Superior temporal gyrus (tissue), 1 donor: Measurements from ENCODE around the gene SH3PXD2B.
"Not testable (repeated sequence)": the region's sequence is repeated elsewhere in the genome, so short reads cannot be mapped to it uniquely, and the experiment has no call there.

Source experiments
- DNase-seq: peaks from one replicate; pipeline ENCODE4 v3.0.0-alpha.2; 2016; ENCODE audit errors: extremely low spot score

SH3PXD2B gene

DNA sequence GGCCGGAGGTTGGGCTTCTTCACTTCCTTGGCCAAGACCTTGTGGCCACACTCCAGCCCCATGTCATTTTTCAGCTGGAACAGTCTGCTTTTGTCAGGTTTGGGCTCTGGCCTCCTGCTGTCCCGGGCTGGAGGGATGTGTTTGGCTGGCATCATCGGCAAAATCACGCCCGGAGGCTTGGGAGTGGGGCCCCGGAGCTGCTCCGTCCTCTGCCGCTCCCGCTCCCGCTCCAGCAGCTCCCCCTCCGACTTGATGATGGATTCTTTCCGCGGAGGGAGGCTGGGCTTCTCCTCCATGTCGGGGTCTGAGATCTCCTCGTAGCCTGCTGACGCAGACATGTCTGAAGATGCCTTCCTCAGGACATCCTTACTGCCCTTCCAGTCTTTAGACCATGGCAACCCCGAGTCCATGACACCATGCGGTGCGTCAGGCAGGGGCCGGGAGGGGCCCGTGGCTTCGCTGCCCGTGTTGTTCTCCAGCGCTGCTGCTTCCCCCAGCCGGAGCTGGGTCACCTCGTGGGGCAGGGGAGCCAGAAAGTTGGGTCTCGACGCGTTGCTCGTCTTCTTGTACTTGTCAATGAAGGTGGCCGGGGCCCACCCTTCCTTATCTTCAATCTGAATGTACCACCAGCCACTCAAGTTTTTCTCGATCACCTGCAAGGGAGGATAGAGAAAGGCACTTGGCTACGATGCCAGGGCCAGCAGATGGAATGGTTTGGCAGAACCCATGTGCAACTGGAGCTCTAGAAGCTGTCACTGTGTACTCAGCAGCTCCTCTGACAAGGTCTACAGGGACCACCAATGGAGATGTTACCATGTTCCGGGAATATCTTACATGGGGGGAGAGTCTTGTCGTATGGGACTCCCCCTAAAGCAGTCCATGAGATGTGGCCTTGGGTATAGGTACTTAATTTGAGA lies 114.8 kb downstream of the SH3PXD2B start:
- DNase-seq = no peak

- no peak for DNase-seq
Observed at GRCh38 chr5:172336676-172337285, 117.5 kb downstream of the SH3PXD2B start.

DNA sequence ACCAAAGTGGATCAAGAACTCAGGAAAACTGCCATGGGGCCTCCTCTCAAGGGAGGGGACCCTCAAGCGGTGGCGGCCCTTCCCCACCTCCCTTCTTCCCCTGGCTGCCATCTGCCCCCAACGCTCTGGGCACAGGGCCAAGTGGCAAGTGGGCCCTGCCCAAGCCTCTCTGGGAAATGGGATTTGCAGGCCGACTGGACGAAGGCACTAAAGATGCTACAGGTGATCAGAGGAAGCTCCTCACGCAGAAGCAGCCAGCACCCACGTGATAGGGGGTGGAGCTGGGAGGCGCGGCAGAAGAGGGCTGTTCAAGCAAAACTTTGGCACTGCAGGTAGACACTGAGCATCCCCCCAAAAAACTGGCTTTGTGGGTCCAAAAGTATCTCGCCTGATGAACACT lies 118.1 kb downstream of the SH3PXD2B start:
- DNase-seq = no peak

DNA sequence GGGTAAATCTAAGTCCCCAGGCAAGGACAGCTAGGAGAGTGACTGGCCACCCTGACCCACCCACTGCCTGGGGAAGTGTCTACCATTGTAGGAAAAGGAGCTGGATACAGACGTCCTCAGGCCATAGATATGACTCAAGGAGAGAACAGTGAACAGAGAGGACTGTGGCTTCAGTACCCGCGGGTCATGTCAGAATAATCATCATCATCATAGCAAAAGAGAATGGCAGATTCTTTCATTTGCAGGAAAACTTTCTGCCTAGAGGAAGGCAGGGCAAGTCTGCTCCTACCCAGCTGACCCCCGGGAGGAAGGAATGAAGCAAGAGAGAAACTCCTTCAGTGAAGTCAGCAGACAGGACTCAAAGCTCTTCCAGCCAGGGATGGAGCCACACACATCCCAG lies 118.6 kb downstream of the SH3PXD2B start:
- no peak for DNase-seq

DNA sequence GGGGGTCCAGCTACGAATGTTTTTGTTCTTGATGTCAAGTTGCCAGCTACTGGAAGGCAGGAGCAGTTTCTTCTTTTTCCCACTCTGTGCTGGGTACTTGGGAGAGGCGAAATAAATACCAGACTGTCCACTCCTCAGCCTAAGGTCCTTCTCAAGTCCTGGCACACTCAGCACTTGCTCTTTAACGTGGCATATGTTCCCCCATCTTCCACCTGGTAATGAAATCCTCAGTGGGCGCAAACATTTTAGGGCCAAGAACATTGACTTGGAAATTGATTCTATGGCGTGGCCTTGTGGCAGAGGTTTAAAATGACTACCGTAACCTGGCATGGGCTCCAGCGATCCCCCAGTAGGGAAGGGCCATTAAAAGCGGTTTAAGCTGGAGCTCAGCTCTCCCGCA lies 119.7 kb downstream of the SH3PXD2B start:
- DNase-seq = no peak

- no peak for DNase-seq
Observed at GRCh38 chr5:172334196-172334595, 120.1 kb downstream of the SH3PXD2B start.

DNA sequence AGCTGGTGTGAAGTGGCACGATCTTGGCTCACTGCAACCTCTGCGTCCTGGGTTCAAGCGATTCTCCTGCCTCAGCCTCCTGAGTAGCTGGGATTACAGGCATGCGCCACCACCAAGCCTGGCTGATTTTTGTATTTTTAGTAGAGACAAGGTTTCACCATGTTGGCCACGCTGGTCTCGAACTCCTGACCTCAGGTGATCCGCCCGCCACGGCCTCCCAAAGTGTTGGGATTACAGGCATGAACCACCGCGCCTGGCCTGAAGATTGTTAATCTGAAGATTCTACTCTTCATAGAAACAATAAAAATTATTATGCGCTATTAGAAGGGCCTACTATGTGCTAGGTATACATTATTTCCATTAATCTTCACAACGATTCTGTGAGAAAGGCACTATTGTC lies 127.4 kb downstream of the SH3PXD2B start:
- DNase-seq = not testable (repeated sequence)

GRCh38 chr5:172325452-172325851 lies 128.9 kb downstream of the SH3PXD2B start:
- DNase-seq = no peak

DNA sequence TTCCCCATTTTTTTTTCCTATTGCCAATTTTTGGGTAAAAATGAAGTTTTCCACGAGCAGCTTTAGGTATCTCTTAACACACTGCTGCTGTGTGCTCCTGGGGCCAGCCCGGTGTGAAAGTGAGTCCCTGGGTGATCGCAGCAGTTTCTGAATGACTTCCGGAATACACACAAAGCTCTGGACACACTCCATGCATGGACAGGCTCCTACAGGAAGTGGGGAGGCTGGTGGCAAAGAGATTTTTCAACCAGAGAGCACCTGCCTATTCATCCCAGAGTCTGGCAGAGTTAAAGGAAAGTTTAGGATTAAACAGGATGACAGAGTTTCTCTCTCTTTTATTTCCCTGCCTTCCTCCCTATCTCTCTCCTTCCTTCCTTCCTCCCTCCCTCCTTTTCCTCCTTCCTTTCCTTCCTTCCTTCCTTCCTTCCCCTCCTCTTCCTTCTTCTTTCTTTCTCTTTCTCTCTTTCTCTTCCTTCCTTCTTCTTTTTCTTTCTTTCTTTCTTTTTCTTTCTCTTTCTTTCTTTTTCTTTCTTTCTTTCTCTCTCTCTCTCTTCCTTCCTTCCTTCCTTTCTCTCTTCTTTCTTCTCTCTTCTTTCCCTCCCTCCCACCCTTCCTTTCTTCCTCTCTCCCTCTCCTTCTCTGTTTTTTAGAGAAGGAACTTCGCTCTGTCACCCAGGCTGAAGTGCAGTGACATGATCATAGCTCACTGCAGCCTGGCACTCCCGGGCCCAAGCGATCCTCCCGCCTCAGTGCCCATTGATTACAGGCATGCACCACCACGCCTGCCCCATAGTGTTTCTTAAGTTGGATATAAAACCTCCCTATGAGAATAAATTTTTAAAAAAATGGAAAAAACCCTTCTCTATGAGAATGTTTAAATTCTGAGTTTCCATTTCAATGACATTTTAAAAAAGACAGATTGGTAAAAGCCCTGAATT lies 132.0 kb downstream of the SH3PXD2B start:
- no peak for DNase-seq

DNA sequence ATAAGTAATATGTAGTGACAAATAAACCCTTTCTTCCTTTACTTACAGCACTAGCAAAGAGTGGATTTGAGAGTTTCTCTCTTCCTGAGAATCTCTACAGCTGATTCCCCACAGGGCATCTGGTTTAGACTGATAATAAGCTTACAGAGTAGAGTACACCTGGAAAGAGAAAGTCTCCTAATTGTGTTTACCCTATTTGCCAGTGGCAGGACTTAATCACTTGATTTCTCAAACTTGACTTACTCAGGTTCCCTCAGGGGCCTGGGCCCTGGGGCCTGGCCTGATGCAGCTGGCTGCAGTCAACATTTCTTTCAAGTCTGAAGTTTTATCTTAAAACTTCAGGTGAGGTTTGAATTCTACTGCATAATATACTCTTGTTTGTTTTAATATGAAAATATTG lies 132.7 kb downstream of the SH3PXD2B start:
- DNase-seq = no peak

- DNase-seq = no peak
Observed at GRCh38 chr5:172319708-172320441, 134.4 kb downstream of the SH3PXD2B start.

DNA sequence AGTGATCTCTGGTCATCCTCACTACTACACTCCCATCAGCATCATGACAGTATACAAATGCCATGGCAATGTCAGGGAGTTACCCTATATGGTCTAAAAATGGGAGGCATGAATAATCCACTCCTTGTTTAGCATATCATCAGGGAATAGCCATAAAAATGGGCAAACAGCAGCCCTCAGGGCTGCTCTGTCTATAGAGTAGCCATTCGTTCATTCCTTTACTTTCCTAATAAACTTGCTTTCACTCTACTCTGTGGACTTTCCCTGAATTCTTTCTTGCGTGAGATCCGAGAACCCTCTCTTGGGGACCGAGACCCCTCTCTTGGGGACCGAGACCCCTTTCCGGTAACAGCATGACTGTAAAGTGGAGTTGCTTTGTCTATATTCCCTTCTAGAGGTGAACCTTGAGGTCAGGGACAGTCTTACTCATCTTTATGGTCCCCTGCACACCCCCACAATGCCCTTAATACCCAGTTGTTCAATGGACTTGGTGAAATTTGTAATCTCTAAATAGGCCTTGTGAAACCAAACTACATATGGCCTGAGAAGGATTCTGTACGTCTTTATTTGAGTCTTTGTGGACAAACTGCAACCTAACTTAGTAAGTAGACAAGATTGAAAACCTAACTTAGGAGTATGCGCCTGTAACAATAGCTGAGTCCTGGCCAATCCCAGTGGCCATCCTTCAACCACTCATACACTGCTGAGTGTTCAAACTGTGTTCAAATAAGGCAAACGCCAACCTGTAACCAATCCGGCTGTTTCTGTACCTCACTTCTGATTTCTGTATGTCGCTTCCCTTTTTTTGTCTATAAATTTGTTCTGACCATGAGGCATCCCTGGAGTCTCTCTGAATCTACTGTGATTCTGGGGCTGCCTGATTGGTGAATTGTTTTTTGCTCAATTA lies 138.5 kb downstream of the SH3PXD2B start:
- no peak for DNase-seq

- no peak for DNase-seq
Observed at GRCh38 chr5:172313915-172314314, 140.4 kb downstream of the SH3PXD2B start.

DNA sequence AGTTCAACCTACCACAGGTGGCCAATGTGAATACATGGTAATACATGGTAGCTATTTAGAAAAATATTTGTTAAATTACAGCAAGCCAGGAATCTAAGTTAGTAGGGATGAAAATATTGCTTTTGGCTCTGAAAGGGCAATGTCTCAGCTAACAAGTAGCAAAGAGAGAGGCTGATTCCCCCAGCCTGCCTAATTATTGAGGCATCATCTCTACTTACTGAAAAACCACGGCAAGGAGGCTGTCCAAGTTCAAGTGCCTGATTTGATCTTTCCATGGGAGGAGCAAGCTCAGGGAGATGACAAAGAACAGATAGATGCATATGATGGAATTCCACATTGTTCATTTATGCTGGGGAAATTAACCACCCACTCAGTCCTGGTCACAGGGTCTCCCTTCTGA lies 142.0 kb downstream of the SH3PXD2B start:
- DNase-seq = no peak

DNA sequence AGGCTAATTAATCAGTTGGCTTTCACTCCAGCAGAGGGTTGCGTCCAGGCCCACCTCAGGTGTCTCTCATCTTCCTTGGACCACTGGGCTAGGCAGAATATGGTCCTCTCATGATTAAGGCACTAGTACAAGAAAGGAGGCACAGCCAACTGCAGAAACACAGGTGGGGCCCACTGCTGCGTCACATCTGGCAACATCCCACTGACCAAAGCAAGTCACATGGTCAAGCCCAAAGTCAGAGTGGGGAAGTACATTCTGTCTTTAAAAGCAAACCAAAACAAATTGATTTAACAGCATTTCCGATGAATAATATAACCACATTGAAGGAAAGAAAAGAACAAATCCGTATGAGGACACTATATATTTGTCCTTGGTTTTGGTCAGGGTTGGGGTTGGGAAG lies 142.7 kb downstream of the SH3PXD2B start:
- DNase-seq = no peak

- DNase-seq = no peak
Observed at GRCh38 chr5:172311026-172311425, 143.3 kb downstream of the SH3PXD2B start.

- no peak for DNase-seq
Observed at GRCh38 chr5:172305380-172305779, 148.9 kb downstream of the SH3PXD2B start.

- no peak for DNase-seq
Observed at GRCh38 chr5:172303572-172304335, 150.6 kb downstream of the SH3PXD2B start.

DNA sequence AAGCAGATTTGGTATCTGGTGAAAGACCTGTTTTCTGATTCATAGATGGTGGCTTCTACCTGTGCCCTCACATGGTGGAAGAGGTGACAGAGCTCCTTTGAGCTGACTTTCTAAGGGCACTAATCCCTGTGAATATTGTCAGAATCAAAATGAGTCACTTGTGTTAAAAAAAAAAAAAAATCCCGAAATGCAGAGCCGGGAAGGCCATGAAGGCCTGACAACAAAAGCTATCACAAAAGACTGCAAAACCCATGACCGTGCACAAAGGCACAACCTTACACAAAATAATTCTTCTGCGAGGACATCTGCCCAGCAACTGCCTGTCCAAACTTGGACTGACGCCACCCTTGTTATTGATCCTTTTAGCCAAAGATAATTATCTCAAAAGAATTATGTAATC lies 151.2 kb downstream of the SH3PXD2B start:
- no peak for DNase-seq
